Measurements from ENCODE around the gene SH3RF2.
"Not testable (repeated sequence)": the region's sequence is repeated elsewhere in the genome, so short reads cannot be mapped to it uniquely, and the experiment has no call there.

SH3RF2 gene

DNA sequence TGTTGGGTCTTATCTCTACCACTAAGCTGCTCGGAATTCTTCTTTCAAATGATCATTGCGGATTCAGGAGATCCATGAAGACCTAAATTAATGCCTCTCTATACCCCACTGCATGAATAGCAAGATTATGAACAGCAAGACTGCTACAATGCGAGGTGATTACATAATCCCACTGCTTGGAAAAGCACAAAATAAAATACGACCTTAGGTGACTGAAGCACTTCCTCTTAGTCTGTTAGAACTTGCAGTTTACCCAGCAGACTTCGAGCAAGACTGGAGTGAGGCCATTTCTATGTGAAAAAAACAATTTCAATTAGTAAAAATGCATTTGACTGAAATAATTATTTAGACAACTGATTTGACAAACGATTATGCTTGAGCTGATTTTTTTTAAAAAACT is 59.8 kb downstream of the SH3RF2 start:
- no peaks in the 10 kb centered on the region for H3K4me1 Mint-ChIP-seq
- H3K4me3 Mint-ChIP-seq, result no peak overlapping the region
- no peak overlapping the region for H3K27ac Mint-ChIP-seq
- no peaks in the 10 kb centered on the region for H3K36me3 Mint-ChIP-seq
- peaks cover 8% of the 10 kb centered on the region for H3K9me3 Mint-ChIP-seq
- H3K27me3 Mint-ChIP-seq, result peaks cover 1% of the 10 kb centered on the region

- H3K27me3 Mint-ChIP-seq, result no peaks in the 10 kb centered on the region
These were observed 62.8 kb downstream of the SH3RF2 start for GRCh38 chr5:145999208-145999607.

DNA sequence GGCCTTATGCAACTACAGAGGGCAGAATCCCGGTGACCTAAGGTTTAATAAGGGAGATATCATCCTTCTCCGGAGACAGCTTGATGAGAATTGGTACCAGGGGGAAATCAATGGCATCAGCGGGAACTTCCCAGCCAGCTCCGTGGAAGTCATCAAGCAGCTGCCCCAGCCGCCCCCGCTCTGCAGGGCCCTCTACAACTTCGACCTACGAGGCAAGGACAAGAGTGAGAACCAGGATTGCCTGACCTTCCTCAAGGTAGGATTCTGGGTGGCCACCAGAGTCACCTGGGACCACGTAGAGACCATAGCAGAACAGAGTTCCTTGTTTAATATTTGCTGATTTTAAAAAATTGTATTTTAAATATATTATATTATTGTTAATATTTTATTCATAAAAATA is 63.7 kb downstream of the SH3RF2 start:
- Mint-ChIP-seq H3K27me3 (no peaks in the 10 kb centered on the region), H3K27ac (no peak overlapping the region), H3K4me3 (no peak overlapping the region), H3K36me3 (no peaks in the 10 kb centered on the region), H3K4me1 (no peaks in the 10 kb centered on the region), H3K9me3 (no peaks in the 10 kb centered on the region)

More at GRCh38 chr5:145999208-145999607, 62.8 kb downstream of the SH3RF2 start:
- Mint-ChIP-seq H3K4me1 (no peaks in the 10 kb centered on the region), H3K27ac (no peak overlapping the region), H3K4me3 (no peak overlapping the region), H3K36me3 (no peaks in the 10 kb centered on the region), H3K9me3 (peaks cover 3% of the 10 kb centered on the region)

DNA sequence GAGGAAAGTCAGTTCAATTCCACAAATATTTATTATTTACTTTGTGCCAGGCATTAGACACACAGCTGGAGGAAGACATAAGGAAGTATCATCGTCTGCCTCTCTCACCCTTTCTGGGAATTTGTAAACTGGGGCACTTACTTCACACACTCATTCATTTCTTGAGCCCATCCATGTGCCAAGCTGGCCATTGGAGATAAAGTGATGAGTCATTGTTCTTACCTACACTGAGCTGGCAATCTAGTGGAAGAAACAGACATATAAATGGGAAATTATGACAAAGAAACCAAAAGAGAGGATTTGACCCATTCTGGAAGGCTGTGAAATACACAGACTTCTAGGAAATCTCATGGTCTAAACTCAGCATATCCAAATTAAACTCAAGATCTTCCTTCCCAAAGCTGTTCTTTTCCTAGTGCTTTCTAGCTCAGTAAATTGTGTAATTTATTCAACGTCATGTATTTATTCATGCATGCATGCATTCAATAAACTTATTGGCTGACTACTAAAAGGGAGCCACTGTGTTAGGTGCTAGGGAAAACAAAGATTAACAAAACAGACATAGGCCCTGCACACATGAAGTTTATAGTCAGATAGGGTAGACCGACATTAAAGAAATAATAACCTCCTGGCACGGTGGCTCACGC is 65.3 kb downstream of the SH3RF2 start:
- H3K27ac Mint-ChIP-seq, result no peak overlapping the region
- no peaks in the 10 kb centered on the region for H3K4me1 Mint-ChIP-seq
- H3K36me3 Mint-ChIP-seq, result no peaks in the 10 kb centered on the region
- no peaks in the 10 kb centered on the region for H3K27me3 Mint-ChIP-seq
- no peaks in the 10 kb centered on the region for H3K9me3 Mint-ChIP-seq
- no peak overlapping the region for H3K4me3 Mint-ChIP-seq

GRCh38 chr5:146002491-146002890 is 66.1 kb downstream of the SH3RF2 start:
- H3K4me3 Mint-ChIP-seq, result no peak overlapping the region
- H3K36me3 Mint-ChIP-seq, result no peaks in the 10 kb centered on the region
- H3K9me3 Mint-ChIP-seq, result no peaks in the 10 kb centered on the region
- no peak overlapping the region for H3K27ac Mint-ChIP-seq
- H3K27me3 Mint-ChIP-seq, result no peaks in the 10 kb centered on the region
- H3K4me1 Mint-ChIP-seq, result no peaks in the 10 kb centered on the region

- Mint-ChIP-seq H3K27me3 (no peaks in the 10 kb centered on the region), H3K4me3 (no peak overlapping the region), H3K9me3 (no peaks in the 10 kb centered on the region), H3K36me3 (no peaks in the 10 kb centered on the region), H3K27ac (no peak overlapping the region), H3K4me1 (no peaks in the 10 kb centered on the region)
These were observed 67.5 kb downstream of the SH3RF2 start for GRCh38 chr5:146003852-146004251.

- Mint-ChIP-seq H3K9me3 (no peaks in the 10 kb centered on the region), H3K27me3 (no peaks in the 10 kb centered on the region), H3K36me3 (no peaks in the 10 kb centered on the region), H3K27ac (no peak overlapping the region), H3K4me1 (no peaks in the 10 kb centered on the region), H3K4me3 (no peak overlapping the region)
These were observed 68.9 kb downstream of the SH3RF2 start for GRCh38 chr5:146005264-146005663.

DNA sequence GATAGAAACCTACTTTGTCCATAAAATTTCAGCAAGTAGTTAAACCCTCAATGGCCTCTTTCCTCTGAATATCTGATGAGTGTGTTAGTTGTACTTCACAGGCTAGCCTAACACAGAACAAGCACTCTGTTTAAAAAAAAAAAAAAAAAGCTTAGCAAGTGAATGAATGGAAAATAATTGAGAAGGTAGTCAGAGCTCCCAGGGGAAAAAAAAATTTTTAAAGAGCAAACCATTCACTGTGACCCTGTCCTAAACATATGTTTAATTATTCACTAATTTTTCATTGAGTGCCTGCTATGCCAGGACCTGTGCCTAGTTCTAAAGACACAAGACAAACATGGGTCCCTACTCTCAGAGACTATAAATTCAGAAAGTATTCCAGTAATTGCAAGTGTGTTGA is 69.3 kb downstream of the SH3RF2 start:
- H3K27ac Mint-ChIP-seq, result no peak overlapping the region
- H3K27me3 Mint-ChIP-seq, result no peaks in the 10 kb centered on the region
- H3K4me1 Mint-ChIP-seq, result no peaks in the 10 kb centered on the region
- H3K4me3 Mint-ChIP-seq, result no peak overlapping the region
- no peaks in the 10 kb centered on the region for H3K36me3 Mint-ChIP-seq
- H3K9me3 Mint-ChIP-seq, result no peaks in the 10 kb centered on the region

GRCh38 chr5:146006470-146007190 is 70.3 kb downstream of the SH3RF2 start:
- H3K4me3 Mint-ChIP-seq, result no peak overlapping the region
- H3K27ac Mint-ChIP-seq, result no peak overlapping the region
- H3K9me3 Mint-ChIP-seq, result no peaks in the 10 kb centered on the region
- H3K36me3 Mint-ChIP-seq, result no peaks in the 10 kb centered on the region
- no peaks in the 10 kb centered on the region for H3K27me3 Mint-ChIP-seq
- H3K4me1 Mint-ChIP-seq, result no peaks in the 10 kb centered on the region

- Mint-ChIP-seq H3K9me3 (no peaks in the 10 kb centered on the region), H3K4me3 (no peak overlapping the region), H3K36me3 (no peaks in the 10 kb centered on the region), H3K27ac (no peak overlapping the region), H3K27me3 (peaks cover under 1% of the 10 kb centered on the region), H3K4me1 (no peaks in the 10 kb centered on the region)
These were observed 70.9 kb downstream of the SH3RF2 start for GRCh38 chr5:146007270-146007669.

GRCh38 chr5:146007989-146008388 is 71.6 kb downstream of the SH3RF2 start:
- H3K36me3 Mint-ChIP-seq, result no peaks in the 10 kb centered on the region
- H3K9me3 Mint-ChIP-seq, result no peaks in the 10 kb centered on the region
- H3K27me3 Mint-ChIP-seq, result peaks cover 2% of the 10 kb centered on the region
- no peak overlapping the region for H3K4me3 Mint-ChIP-seq
- no peaks in the 10 kb centered on the region for H3K4me1 Mint-ChIP-seq
- H3K27ac Mint-ChIP-seq, result no peak overlapping the region

DNA sequence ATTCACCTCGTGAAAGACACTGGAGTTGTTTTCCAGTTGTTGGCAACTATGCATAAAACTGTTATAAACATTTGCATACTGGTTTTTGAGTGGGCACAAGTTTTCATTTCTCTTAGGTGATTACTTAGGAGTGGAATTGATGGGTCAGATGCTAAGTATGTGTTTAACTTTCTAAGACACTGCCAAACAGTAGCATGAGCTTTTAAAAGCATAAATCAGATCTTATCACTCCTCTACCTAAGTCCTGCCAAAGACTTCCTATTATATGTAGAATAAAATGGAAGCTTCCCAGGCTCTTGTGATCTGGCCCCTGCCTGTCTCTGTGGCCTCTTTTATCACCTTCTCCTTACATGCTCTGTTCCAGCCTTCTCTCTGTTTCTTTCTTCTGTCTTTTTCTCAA is 72.6 kb downstream of the SH3RF2 start:
- Mint-ChIP-seq H3K36me3 (no peaks in the 10 kb centered on the region), H3K4me3 (no peak overlapping the region), H3K9me3 (no peaks in the 10 kb centered on the region), H3K4me1 (no peaks in the 10 kb centered on the region), H3K27me3 (peaks cover 4% of the 10 kb centered on the region), H3K27ac (no peak overlapping the region)

DNA sequence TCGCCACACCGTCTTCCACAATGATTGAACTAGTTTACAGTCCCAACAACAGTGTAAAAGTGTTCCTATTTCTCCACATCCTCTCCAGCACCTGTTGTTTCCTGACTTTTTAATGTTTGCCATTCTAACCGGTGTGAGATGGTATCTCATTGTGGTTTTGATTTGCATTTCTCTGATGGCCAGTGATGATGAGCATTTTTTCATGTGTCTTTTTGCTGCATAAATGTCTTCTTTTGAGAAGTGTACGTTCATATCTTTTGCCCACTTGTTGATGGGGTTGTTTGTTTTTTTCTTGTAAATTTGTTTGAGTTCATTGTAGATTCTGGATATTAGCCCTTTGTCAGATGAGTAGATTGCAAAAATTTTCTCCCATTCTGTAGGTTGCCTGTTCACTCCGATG is 74.1 kb downstream of the SH3RF2 start:
- not testable (repeated sequence) for H3K4me3 Mint-ChIP-seq, H3K4me1 Mint-ChIP-seq, H3K9me3 Mint-ChIP-seq, H3K36me3 Mint-ChIP-seq, H3K27me3 Mint-ChIP-seq, H3K27ac Mint-ChIP-seq

DNA sequence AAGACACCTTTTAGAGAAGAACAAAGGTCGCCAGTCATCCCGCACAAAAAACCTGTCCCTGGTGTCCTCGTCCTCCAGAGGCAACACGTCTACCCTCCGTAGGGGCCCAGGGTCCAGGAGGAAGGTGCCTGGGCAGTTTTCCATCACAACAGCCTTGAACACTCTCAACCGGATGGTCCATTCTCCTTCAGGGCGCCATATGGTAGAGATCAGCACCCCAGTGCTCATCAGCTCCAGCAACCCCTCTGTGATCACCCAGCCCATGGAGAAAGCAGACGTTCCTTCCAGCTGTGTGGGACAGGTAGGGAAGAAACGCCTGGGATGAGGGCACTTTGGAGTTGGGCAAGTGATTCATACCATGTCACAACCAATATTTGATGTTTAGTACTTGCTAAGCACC is 77.4 kb downstream of the SH3RF2 start:
- peaks cover 4% of the 10 kb centered on the region for H3K27me3 Mint-ChIP-seq
- H3K9me3 Mint-ChIP-seq, result no peaks in the 10 kb centered on the region
- no peaks in the 10 kb centered on the region for H3K36me3 Mint-ChIP-seq
- H3K4me1 Mint-ChIP-seq, result no peaks in the 10 kb centered on the region
- no peak overlapping the region for H3K27ac Mint-ChIP-seq
- no peak overlapping the region for H3K4me3 Mint-ChIP-seq

GRCh38 chr5:146015001-146015400 is 78.6 kb downstream of the SH3RF2 start:
- Mint-ChIP-seq H3K4me3 (no peak overlapping the region), H3K4me1 (no peaks in the 10 kb centered on the region), H3K27me3 (peaks cover 4% of the 10 kb centered on the region), H3K9me3 (no peaks in the 10 kb centered on the region), H3K36me3 (no peaks in the 10 kb centered on the region), H3K27ac (no peak overlapping the region)

DNA sequence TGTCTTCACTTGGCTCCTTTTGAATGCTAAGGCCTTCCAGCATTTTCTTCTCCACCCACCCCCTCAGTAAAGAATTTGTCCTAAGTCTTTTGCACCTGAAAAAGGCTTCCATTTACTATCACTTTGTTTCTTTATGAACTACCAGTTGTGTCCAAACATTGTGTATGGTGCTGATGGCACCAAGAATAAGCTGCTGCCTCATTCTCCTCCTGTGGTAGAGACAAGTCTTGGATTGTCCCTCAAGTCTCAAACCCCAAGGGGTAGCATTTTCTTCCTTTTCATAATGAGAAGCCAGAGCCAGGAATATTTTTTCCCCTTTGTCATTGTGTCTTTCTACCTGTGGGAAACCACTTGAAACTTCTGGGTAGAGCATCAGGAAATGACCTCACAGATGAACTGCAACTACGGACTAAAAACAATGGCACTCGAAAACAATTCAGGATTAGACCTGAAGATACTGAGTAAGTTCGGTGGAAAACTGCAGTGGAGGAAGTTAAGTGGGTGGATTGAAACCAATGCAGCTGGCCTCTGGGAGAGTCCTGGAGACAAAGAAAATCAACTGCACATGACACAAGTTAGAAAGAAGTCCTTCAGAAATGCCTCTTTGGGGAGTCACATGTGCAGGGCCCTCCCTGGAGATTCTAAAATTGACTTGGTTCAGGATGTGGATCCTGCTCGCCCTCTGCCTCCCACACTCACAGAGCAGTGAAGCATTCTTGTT is 80.5 kb downstream of the SH3RF2 start:
- Mint-ChIP-seq H3K27ac (no peak overlapping the region), H3K36me3 (no peaks in the 10 kb centered on the region), H3K4me1 (no peaks in the 10 kb centered on the region), H3K9me3 (peaks cover 5% of the 10 kb centered on the region), H3K4me3 (no peak overlapping the region), H3K27me3 (peaks cover 6% of the 10 kb centered on the region)

Data from activated naive CD4-positive, alpha-beta T cell treated with anti-CD3 and anti-CD28 coated beads, Interleukin-2, amount 50 U/mL, for 24 hours (primary cell).